Endothelial cell of umbilical vein (primary cell): Measurements from ENCODE around the gene MSANTD3.

Source experiments
- CTCF ChIP-seq, 2 donors: IDR thresholded peaks; 1 replicate in 1 of 2; 2 replicates in 1 of 2; pipeline ENCODE4 v1.5.1; 2011; ENCODE audit warnings: low read length in 2 of 2, mild to moderate bottlenecking in 2 of 2, moderate library complexity in 2 of 2, control low read depth in 1 of 2, inconsistent platforms in 1 of 2, low read depth in 1 of 2; ENCODE audit not compliant: insufficient read depth in 1 of 2; ENCODE audit errors: extremely low read depth in 1 of 2
- EZH2 ChIP-seq: IDR thresholded peaks from 2 replicates; pipeline ENCODE4 v1.6.1; 2012; ENCODE audit warnings: borderline replicate concordance, low read depth, mild to moderate bottlenecking, moderate library complexity, low read length, inconsistent platforms; ENCODE audit not compliant: severe bottlenecking
- GATA2 ChIP-seq: IDR thresholded peaks from 2 replicates; pipeline ENCODE4 v1.7.0; 2011; ENCODE audit warnings: low read depth, mild to moderate bottlenecking, moderate library complexity, mixed read lengths, low read length; ENCODE audit not compliant: insufficient read length, insufficient read depth
- JUN ChIP-seq: IDR thresholded peaks from 2 replicates; pipeline ENCODE4 v1.6.1; 2011; ENCODE audit warnings: borderline replicate concordance, low read depth; ENCODE audit not compliant: insufficient read length, insufficient read depth
- MYC ChIP-seq: IDR thresholded peaks from one replicate; pipeline ENCODE4 v1.6.1; 2011; ENCODE audit warnings: mild to moderate bottlenecking, low read depth, low read length
- POLR2A ChIP-seq: IDR thresholded peaks from 2 replicates; pipeline ENCODE4 v1.6.1; 2012; ENCODE audit warnings: low read depth, mild to moderate bottlenecking, control low read depth, low read length
- POLR2AphosphoS5 ChIP-seq: IDR thresholded peaks from 2 replicates; pipeline ENCODE4 v1.6.1; 2012; ENCODE audit warnings: low read depth, mild to moderate bottlenecking, control low read depth, low read length, moderate library complexity; ENCODE audit not compliant: insufficient read depth
- TF ChIP-seq, protein P1 (sequence below): IDR thresholded peaks from 2 replicates; pipeline ENCODE4 v1.6.1; 2011; ENCODE audit not compliant: insufficient read depth, insufficient read length

- no peak for TF ChIP-seq CTCF (IDR thresholded peaks at IDR 0.05; ENCODE audit: extremely low read depth in 1 of 2, insufficient read depth in 1 of 2, low read depth in 1 of 2, low read length in 2 of 2)
- TF ChIP-seq JUN, result no peak
- TF ChIP-seq EZH2, result no peak
- no peak for TF ChIP-seq POLR2A
- TF ChIP-seq GATA2, result no peak
- TF ChIP-seq POLR2AphosphoS5, result no peak
- TF ChIP-seq MYC, result no peak
- TF ChIP-seq, protein P1, sequence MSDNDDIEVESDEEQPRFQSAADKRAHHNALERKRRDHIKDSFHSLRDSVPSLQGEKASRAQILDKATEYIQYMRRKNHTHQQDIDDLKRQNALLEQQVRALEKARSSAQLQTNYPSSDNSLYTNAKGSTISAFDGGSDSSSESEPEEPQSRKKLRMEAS, result no peak
Measured at GRCh38 chr9:100474924-100475276, 48.0 kb downstream of the MSANTD3 start.
